ENCODE data around the gene MDFIC. TPM values are rescaled to one million over a fixed set of nuclear protein-coding genes. Genes with fewer than 3 reads are reported as not detected.

Gene MDFIC
- total and polyA plus RNA-seq, 2 of the 4 experiments (the other 2 are of a cell fraction): 16.9 to 35.0 TPM

- Histone ChIP-seq H2AK9ac (replicated peaks; ENCODE audit: low read depth, low read length, poor library complexity) (no peak overlapping the region), H3K9me1 (ENCODE audit: insufficient read depth, low read length) (peaks cover 5% of the 10 kb centered on the region), H4K91ac (ENCODE audit: insufficient read depth, low read depth, low read length) (no peak overlapping the region), H3K79me1 (ENCODE audit: low read depth in 1 of 2, low read length in 2 of 2) (peaks cover 25 to 52% of the 10 kb centered on the region in 2 experiments), H4K20me1 (ENCODE audit: insufficient read depth, low read length) (no peaks in the 10 kb centered on the region; the same call in 1 of the 2 replicates), H4K5ac (ENCODE audit: low read depth, low read length) (peak overlapping the region; percentile 18; the same call in 1 of the 2 replicates), H3K27me3 (ENCODE audit: control insufficient read depth, insufficient read depth, low read length) (no peaks in the 10 kb centered on the region), H3K4ac (ENCODE audit: low read depth, low read length) (no peak overlapping the region), H3K14ac (replicated peaks; ENCODE audit: low read depth, low read length) (no peak overlapping the region), H3K27ac (ENCODE audit: insufficient read depth, low read length) (no peak overlapping the region), H2BK120ac (ENCODE audit: low read depth, low read length) (no peak overlapping the region), H3K4me3 (ENCODE audit: insufficient read depth, low read depth, low read length) (no peak overlapping the region), H3K18ac (ENCODE audit: low read depth, low read length) (peak overlapping the region; percentile 71; the same call in 1 of the 2 replicates), H2BK5ac (ENCODE audit: low read depth, low read length, poor library complexity, severe bottlenecking) (no peak overlapping the region), H3K9me3 (ENCODE audit: control insufficient read depth, insufficient read depth, low read length) (no peaks in the 10 kb centered on the region), H3K9ac (ENCODE audit: low read depth, low read length) (no peak overlapping the region), H3K56ac (ENCODE audit: extremely low read depth, insufficient read depth, low read length) (no peak overlapping the region), H2BK15ac (ENCODE audit: low read depth, low read length) (no peak overlapping the region), H3K4me1 (ENCODE audit: control insufficient read depth, insufficient read depth, low read length) (peaks cover 10% of the 10 kb centered on the region), H4K8ac (ENCODE audit: low read depth in 2 of 2, low read length in 2 of 2) (no peak overlapping the region), H2AFZ (replicated peaks; ENCODE audit: low read length, poor library complexity) (no peak overlapping the region), H3K23ac (ENCODE audit: low read depth, low read length) (no peak overlapping the region), H3K4me2 (ENCODE audit: low read depth, low read length) (no peak overlapping the region), H3K36me3 (ENCODE audit: control insufficient read depth, insufficient read depth, low read length) (no peaks in the 10 kb centered on the region), H2AK5ac (ENCODE audit: low read depth, low read length) (no peak overlapping the region), H2BK20ac (ENCODE audit: low read depth, low read length) (no peak overlapping the region)
- dilution Hi-C loops (cut with HindIII; ENCODE audit: low sequenced_read_pairs, unreplicated experiment) (no loop called here), intact Hi-C loops (cut with micrococcal nuclease) (no loop called here), in situ Hi-C loops (cut with MboI; ENCODE audit: low sequenced_read_pairs) (no loop called here)
- ChIA-PET POLR2A (ENCODE audit: unreplicated experiment) (no interaction called here), CTCF (no interaction called here)
- no CpG with 5 or more reads among the region's 3 CpGs for WGBS, 2 experiments (ENCODE audit: extremely low coverage in 2 of 2, insufficient read length in 1 of 2)
- BruUV-seq (replicated peaks): no TSS peak
- no peak for DNase-seq
- peak; percentile 17; the same call in 1 of the 2 replicates for ATAC-seq (ENCODE audit: low read depth)
- TF ChIP-seq CTCF (conservative IDR thresholded peaks at IDR 0.05; ENCODE audit: low read depth, low read length): no peak
- no peak for TF ChIP-seq RAD21 (IDR thresholded peaks at IDR 0.05; ENCODE audit: low read length)
- TF ChIP-seq MAFK (IDR thresholded peaks at IDR 0.05; ENCODE audit: low read depth, low read length): no peak
- no peak for TF ChIP-seq FOS (IDR thresholded peaks at IDR 0.05; ENCODE audit: low read depth, low read length)
- no peak for TF ChIP-seq SMC3 (IDR thresholded peaks at IDR 0.05; ENCODE audit: low read depth, low read length)
- TF ChIP-seq NFE2L2 (IDR thresholded peaks at IDR 0.05; ENCODE audit: low read depth, low read length): no peak
- TF ChIP-seq CHD1 (IDR thresholded peaks at IDR 0.05; ENCODE audit: low read depth, low read length): no peak
- no peak for TF ChIP-seq CEBPB (IDR thresholded peaks at IDR 0.05; ENCODE audit: low read depth, low read length)
- no peak for TF ChIP-seq RCOR1 (IDR thresholded peaks at IDR 0.05; ENCODE audit: insufficient replicate concordance, low read length)
Measured at GRCh38 chr7:114972567-114972966, 50.7 kb downstream of the MDFIC start.

All from IMR-90 (cell line).